ENCODE results near the gene TAF13. TPM values are rescaled to one million over a fixed set of nuclear protein-coding genes. Genes with fewer than 3 reads are reported as not detected.

Gene TAF13
- total RNA-seq, 6 donors from 2014 or later, result 11.5 to 54.6 (median 35.7) TPM

- peaks cover 22 to 49% (median 28%) of the 10 kb centered on the region in 4 donors for H3K4me1 ChIP-seq
- 97 to 100% methylated on average over 1 of the region's 1 CpG for WGBS, 2 donors
- no peak overlapping the region for H3K4me3 ChIP-seq
- H3K27ac ChIP-seq, result peak overlapping the region in 1 of 4 donors; percentile 27
- no peaks in the 10 kb centered on the region for H3K9me3 ChIP-seq
- peaks cover 2 to 26% (median 11%) of the 10 kb centered on the region in 4 donors for H3K36me3 ChIP-seq
- DNase-seq (no peak), ATAC-seq (ENCODE audit: low FRiP score in 2 of 2) (no peak)
- no peaks in the 10 kb centered on the region for H3K27me3 ChIP-seq
- TF ChIP-seq POLR2A (IDR thresholded peaks at IDR 0.05) (no peak), EP300 (IDR thresholded peaks at IDR 0.05) (no peak), CTCF (IDR thresholded peaks at IDR 0.05) (no peak), POLR2AphosphoS5 (IDR thresholded peaks at IDR 0.05) (no peak)
Observed at GRCh38 chr1:109095631-109096030, 19.8 kb upstream of the TAF13 start.

- peaks cover 25 to 53% (median 28%) of the 10 kb centered on the region in 4 donors for H3K4me1 ChIP-seq
Observed at GRCh38 chr1:109094871-109095270, 19.1 kb upstream of the TAF13 start.

GRCh38 chr1:109094377-109094803, 18.6 kb upstream of the TAF13 start:
- WGBS, 2 donors, result 55 to 79% methylated on average over 7 of the region's 7 CpGs
- TF ChIP-seq POLR2A (IDR thresholded peaks at IDR 0.05) (no peak), CTCF (IDR thresholded peaks at IDR 0.05) (no peak), POLR2AphosphoS5 (IDR thresholded peaks at IDR 0.05) (no peak), EP300 (IDR thresholded peaks at IDR 0.05) (no peak)
- Histone ChIP-seq H3K4me1 (peaks cover 23 to 51% (median 28%) of the 10 kb centered on the region in 4 donors), H3K4me3 (no peak overlapping the region), H3K27ac (peak overlapping the region; percentile 12 to 73 (median 26)), H3K27me3 (no peaks in the 10 kb centered on the region), H3K9me3 (no peaks in the 10 kb centered on the region), H3K36me3 (peaks cover 2 to 26% (median 11%) of the 10 kb centered on the region in 4 donors)
- ATAC-seq (ENCODE audit: low FRiP score in 2 of 2) (no peak), DNase-seq (no peak)

More at GRCh38 chr1:109094871-109095270, 19.1 kb upstream of the TAF13 start:
- no peak for ATAC-seq (ENCODE audit: low FRiP score in 2 of 2)
- no peak overlapping the region for H3K4me3 ChIP-seq
- WGBS, 2 donors, result 60 to 69% methylated on average over 1 of the region's 1 CpG
- H3K36me3 ChIP-seq, result peaks cover 2 to 26% (median 11%) of the 10 kb centered on the region in 4 donors
- no peak for DNase-seq
- H3K27ac ChIP-seq, result peak overlapping the region; percentile 12 to 73 (median 26)
- no peak for TF ChIP-seq POLR2A (IDR thresholded peaks at IDR 0.05)
- TF ChIP-seq EP300 (IDR thresholded peaks at IDR 0.05), result no peak
- no peak for TF ChIP-seq POLR2AphosphoS5 (IDR thresholded peaks at IDR 0.05)
- no peak for TF ChIP-seq CTCF (IDR thresholded peaks at IDR 0.05)
- no peaks in the 10 kb centered on the region for H3K9me3 ChIP-seq
- no peaks in the 10 kb centered on the region for H3K27me3 ChIP-seq

GRCh38 chr1:109091839-109092193, 16.0 kb upstream of the TAF13 start:
- Histone ChIP-seq H3K27ac (peak overlapping the region; percentile 97 to 99 (median 98)), H3K36me3 (peaks cover 2 to 26% (median 11%) of the 10 kb centered on the region in 4 donors), H3K9me3 (no peaks in the 10 kb centered on the region), H3K4me3 (peak overlapping the region; percentile 68 to 76 (median 74)), H3K4me1 (peaks cover 21 to 50% (median 28%) of the 10 kb centered on the region in 4 donors), H3K27me3 (no peaks in the 10 kb centered on the region)
- ATAC-seq (ENCODE audit: low FRiP score in 2 of 2) (no peak), DNase-seq (no peak)
- 0% methylated on average over 1 of the region's 1 CpG for WGBS, 2 donors
- peak in 1 of 4 donors; percentile 6 for TF ChIP-seq POLR2A (IDR thresholded peaks at IDR 0.05)
- no peak for TF ChIP-seq CTCF (IDR thresholded peaks at IDR 0.05)
- TF ChIP-seq EP300 (IDR thresholded peaks at IDR 0.05), result no peak
